Vagina (tissue), 2 donors: ENCODE results near the gene DPYSL3.

ENCODE experiments used
- CTCF ChIP-seq, 3 experiments: fragments of 450-650 bp in 2 of 3; fragments of 200-600 bp in 1 of 3; sonication (generic) in 1 of 3; IDR thresholded peaks; one replicate each; pipeline ENCODE4 v1.5.1; 2017 to 2019; ENCODE audit warnings: antibody characterized with exemption in 3 of 3, mild to moderate bottlenecking in 2 of 3, moderate library complexity in 2 of 3
- POLR2A ChIP-seq, 2 donors: fragments of 450-650 bp; IDR thresholded peaks; one replicate each; pipeline ENCODE4 v1.6.1; 2017; ENCODE audit warnings: antibody characterized with exemption in 2 of 2, mild to moderate bottlenecking in 2 of 2, moderate library complexity in 2 of 2

- TF ChIP-seq CTCF (IDR thresholded peaks at IDR 0.05) (no peak), POLR2A (IDR thresholded peaks at IDR 0.05) (no peak)
Observed at GRCh38 chr5:147508711-147509040, 1.2 kb downstream of the DPYSL3 start.
